GM11168 (cell line): ENCODE data around the gene HES4.
"Not testable (repeated sequence)": the region's sequence is repeated elsewhere in the genome, so short reads cannot be mapped to it uniquely, and the experiment has no call there.

Experiments
- in situ Hi-C: fragments of 300-500 bp; cut with MboI; formaldehyde crosslinking; loops from one replicate; pipeline ENCODE4 v1.12.0; 2022; ENCODE audit warnings: low sequenced_read_pairs; ENCODE audit not compliant: unreplicated experiment

Gene HES4

GRCh38 chr1:1000357-1001056 is 610 bp upstream of the HES4 start:
- in situ Hi-C loops: no loop called here

- in situ Hi-C loops: no loop called here
These were observed 737 bp downstream of the HES4 start for GRCh38 chr1:998995-999724.

- in situ Hi-C loops: no loop called here
These were observed 1.2 kb downstream of the HES4 start for GRCh38 chr1:998745-998994.

GRCh38 chr1:997993-998744 is 1.7 kb downstream of the HES4 start:
- in situ Hi-C loops: no loop called here

GRCh38 chr1:997713-997992 is 2.2 kb downstream of the HES4 start:
- in situ Hi-C loops: no loop called here

- in situ Hi-C loops: no loop called here
These were observed 2.8 kb downstream of the HES4 start for GRCh38 chr1:996851-997712.

- in situ Hi-C loops: no loop called here
These were observed 3.9 kb downstream of the HES4 start for GRCh38 chr1:995665-996633.

GRCh38 chr1:994546-994945 is 5.4 kb downstream of the HES4 start:
- in situ Hi-C loops: not testable (repeated sequence)

GRCh38 chr1:993379-993995 is 6.4 kb downstream of the HES4 start:
- in situ Hi-C loops: no loop called here

GRCh38 chr1:992362-992761 is 7.5 kb downstream of the HES4 start:
- in situ Hi-C loops: no loop called here

GRCh38 chr1:991895-992294 is 8.0 kb downstream of the HES4 start:
- in situ Hi-C loops: no loop called here

GRCh38 chr1:991275-991674 is 8.6 kb downstream of the HES4 start:
- in situ Hi-C loops: not testable (repeated sequence)

- in situ Hi-C loops: not testable (repeated sequence)
These were observed 11.8 kb downstream of the HES4 start for GRCh38 chr1:988061-988460.

- in situ Hi-C loops: no loop called here
These were observed 14.8 kb downstream of the HES4 start for GRCh38 chr1:985126-985525.

GRCh38 chr1:984476-984814 is 15.5 kb downstream of the HES4 start:
- in situ Hi-C loops: no loop called here

- in situ Hi-C loops: no loop called here
These were observed 16.0 kb downstream of the HES4 start for GRCh38 chr1:983798-984475.

- in situ Hi-C loops: no loop called here
These were observed 17.0 kb downstream of the HES4 start for GRCh38 chr1:982765-983436.

- in situ Hi-C loops: no loop called here
These were observed 17.8 kb downstream of the HES4 start, which contains the start of gene PERM1 for GRCh38 chr1:981955-982558. PERM1 (minus strand) TSS chr1:982093; CDS start chr1:981029, 1,064 bp downstream.
